ENCODE data around the gene PDXK.
"Not testable (repeated sequence)": the region's sequence is repeated elsewhere in the genome, so short reads cannot be mapped to it uniquely, and the experiment has no call there.

The PDXK gene

GRCh38 chr21:43718872-43719747 is at the start of gene PDXK:
PDXK (plus strand) TSS chr21:43719129; CDS start chr21:43719295, 166 bp downstream.
- DNase-seq (ENCODE audit: low read depth, low spot score) = no peak

- no peak for DNase-seq (ENCODE audit: low read depth, low spot score)
Observed at GRCh38 chr21:43669828-43670605, 48.9 kb upstream of the PDXK start.

GRCh38 chr21:43675871-43676270 is 43.1 kb upstream of the PDXK start:
- no peak for DNase-seq (ENCODE audit: low read depth, low spot score)

- no peak for DNase-seq (ENCODE audit: low read depth, low spot score)
Observed at GRCh38 chr21:43676391-43676790, 42.5 kb upstream of the PDXK start.

- no peak for DNase-seq (ENCODE audit: low read depth, low spot score)
Observed at GRCh38 chr21:43679951-43680350, 39.0 kb upstream of the PDXK start.

GRCh38 chr21:43680421-43680820 is 38.5 kb upstream of the PDXK start:
- DNase-seq (ENCODE audit: low read depth, low spot score) = not testable (repeated sequence)

GRCh38 chr21:43681650-43682049 is 37.3 kb upstream of the PDXK start:
- no peak for DNase-seq (ENCODE audit: low read depth, low spot score)

GRCh38 chr21:43684424-43684823 is 34.5 kb upstream of the PDXK start:
- no peak for DNase-seq (ENCODE audit: low read depth, low spot score)

GRCh38 chr21:43686811-43687565 is 31.9 kb upstream of the PDXK start:
- DNase-seq (ENCODE audit: low read depth, low spot score) = no peak

- no peak for DNase-seq (ENCODE audit: low read depth, low spot score)
Observed at GRCh38 chr21:43687566-43688399, 31.1 kb upstream of the PDXK start.

- no peak for DNase-seq (ENCODE audit: low read depth, low spot score)
Observed at GRCh38 chr21:43688906-43689305, 30.0 kb upstream of the PDXK start.

GRCh38 chr21:43689556-43690337 is 29.2 kb upstream of the PDXK start:
- no peak for DNase-seq (ENCODE audit: low read depth, low spot score)

GRCh38 chr21:43690346-43690745 is 28.6 kb upstream of the PDXK start:
- DNase-seq (ENCODE audit: low read depth, low spot score) = no peak

GRCh38 chr21:43691086-43691795 is 27.7 kb upstream of the PDXK start:
- DNase-seq (ENCODE audit: low read depth, low spot score) = no peak

- no peak for DNase-seq (ENCODE audit: low read depth, low spot score)
Observed at GRCh38 chr21:43691801-43692200, 27.1 kb upstream of the PDXK start.

GRCh38 chr21:43692949-43693348 is 26.0 kb upstream of the PDXK start:
- no peak for DNase-seq (ENCODE audit: low read depth, low spot score)

- no peak for DNase-seq (ENCODE audit: low read depth, low spot score)
Observed at GRCh38 chr21:43693981-43694380, 24.9 kb upstream of the PDXK start.

- DNase-seq (ENCODE audit: low read depth, low spot score) = no peak
Observed at GRCh38 chr21:43694437-43695079, 24.4 kb upstream of the PDXK start.

GRCh38 chr21:43696214-43696613 is 22.7 kb upstream of the PDXK start:
- no peak for DNase-seq (ENCODE audit: low read depth, low spot score)
